H1 (cell line): ENCODE results near the gene PKD2. TPM values are rescaled to one million over a fixed set of nuclear protein-coding genes. Genes with fewer than 3 reads are reported as not detected.
A peak's percentile ranks its signal among the peaks of the same experiment; 100 is the strongest.

Source experiments
- CTCF ChIA-PET: fragments of 300-600 bp; sonication (Branson Sonifier 250); formaldehyde crosslinking; loops from one replicate; lab custom pipeline; 2021; ENCODE audit not compliant: partially characterized antibody; lab: Charles Lee
- POLR2A ChIA-PET: fragments of 300-600 bp; sonication (Branson Sonifier 250); formaldehyde crosslinking; loops from one replicate; lab custom pipeline; 2021; ENCODE audit warnings: inconsistent platforms; ENCODE audit not compliant: partially characterized antibody; lab: Charles Lee
- DNase-seq, 2 experiments: peaks; one replicate each; pipeline versions ENCODE4 v3.0.0 to v3.0.0-alpha.2; 2010 to 2022; ENCODE audit warnings: low spot score in 2 of 2, low read depth in 1 of 2, mixed read lengths in 1 of 2
- FAIRE-seq: peaks from 2 replicates; lab custom pipeline; 2011; peaks lifted over from hg19 to GRCh38; lab: Jason Lieb, UNC
- H2AFZ ChIP-seq: 2 replicates; pipeline ENCODE4 v1.8.1; 2012; ENCODE audit warnings: low read length, inconsistent platforms
- H2AK5ac ChIP-seq: 2 replicates; pipeline ENCODE4 v1.6.1; 2013; ENCODE audit warnings: low read depth, low read length
- H2BK120ac ChIP-seq: replicated peaks from 2 replicates; pipeline ENCODE3; 2013; ENCODE audit warnings: low read depth, low read length, inconsistent platforms
- H2BK12ac ChIP-seq: 2 replicates; pipeline ENCODE4 v1.6.1; 2013; ENCODE audit warnings: low read depth, low read length
- H2BK15ac ChIP-seq: 2 replicates; pipeline ENCODE4 v1.6.1; 2013; ENCODE audit warnings: low read length
- H2BK20ac ChIP-seq: 2 replicates; pipeline ENCODE4 v1.6.1; 2013; ENCODE audit warnings: low read length
- H2BK5ac ChIP-seq: 2 replicates; pipeline ENCODE4 v1.6.1; 2013; ENCODE audit warnings: low read depth, low read length
- H3K14ac ChIP-seq: 2 replicates; pipeline ENCODE4 v1.6.1; 2013; ENCODE audit warnings: inconsistent platforms; ENCODE audit not compliant: insufficient read length
- H3K18ac ChIP-seq: 2 replicates; pipeline ENCODE4 v1.6.1; 2013; ENCODE audit warnings: low read length; ENCODE audit errors: extremely low read depth
- H3K23ac ChIP-seq: 2 replicates; pipeline ENCODE4 v1.6.1; 2013; ENCODE audit warnings: inconsistent platforms; ENCODE audit not compliant: insufficient read length
- H3K23me2 ChIP-seq: 2 replicates; pipeline ENCODE4 v1.6.1; 2013; ENCODE audit warnings: low read depth, low read length
- H3K27ac ChIP-seq: 2 replicates; pipeline ENCODE4 v1.6.1; 2011; ENCODE audit warnings: low read depth, low read length, inconsistent platforms
- H3K27me3 ChIP-seq, 4 experiments: replicated peaks in 1 of 4; 1 replicate in 1 of 4; 2 replicates in 3 of 4; pipeline versions ENCODE4 v1.6.1 to v1.8.1; 2011 to 2013; ENCODE audit warnings: low read length in 3 of 4, mild to moderate bottlenecking in 3 of 4, inconsistent platforms in 2 of 4, mixed read lengths in 2 of 4, moderate library complexity in 1 of 4; ENCODE audit not compliant: control insufficient read depth in 3 of 4, insufficient read depth in 3 of 4; ENCODE audit errors: extremely low read depth in 1 of 4
- H3K36me3 ChIP-seq, 4 experiments: 2 replicates each; pipeline versions ENCODE4 v1.6.1 to v1.8.1; 2011 to 2013; ENCODE audit warnings: mild to moderate bottlenecking in 4 of 4, low read length in 3 of 4, moderate library complexity in 2 of 4, control low read depth in 1 of 4, inconsistent platforms in 1 of 4; ENCODE audit not compliant: insufficient read depth in 4 of 4, control insufficient read depth in 2 of 4
- H3K4ac ChIP-seq: replicated peaks from 2 replicates; pipeline ENCODE3; 2013; ENCODE audit warnings: low read length, low read depth, mixed read lengths, inconsistent platforms; ENCODE audit not compliant: insufficient read length
- H3K4me1 ChIP-seq, 4 experiments: replicated peaks in 1 of 4; 1 replicate in 1 of 4; 2 replicates in 3 of 4; pipeline versions ENCODE4 v1.6.1 to v1.8.1; 2011 to 2013; ENCODE audit warnings: low read length in 3 of 4, inconsistent platforms in 2 of 4, mixed read lengths in 1 of 4; ENCODE audit not compliant: insufficient read depth in 4 of 4, control insufficient read depth in 3 of 4
- H3K4me2 ChIP-seq, 2 experiments: 2 replicates each; pipeline versions ENCODE4 v1.6.1 to v1.8.1; 2011 to 2013; ENCODE audit warnings: low read depth in 2 of 2, low read length in 2 of 2, control low read depth in 1 of 2, inconsistent platforms in 1 of 2, mild to moderate bottlenecking in 1 of 2; ENCODE audit not compliant: insufficient read depth in 1 of 2
- H3K4me3 ChIP-seq, 4 experiments: fragments of 200-600, 300-600 bp in 1 of 4; sonication (generic), shearing (Covaris generic), sonication (Bioruptor Twin) in 1 of 4; 2 replicates each; pipeline versions ENCODE4 v1.5.1 to v1.8.1; 2011 to 2016; ENCODE audit warnings: low read length in 4 of 4, low read depth in 3 of 4, control low read depth in 2 of 4, inconsistent platforms in 2 of 4, mild to moderate bottlenecking in 2 of 4, mixed read lengths in 1 of 4, moderate library complexity in 1 of 4; ENCODE audit not compliant: insufficient read depth in 2 of 4; ENCODE audit errors: extremely low read depth in 1 of 4
- H3K56ac ChIP-seq: replicated peaks from 2 replicates; pipeline ENCODE3; 2013; ENCODE audit warnings: low read depth, mild to moderate bottlenecking, mixed read lengths, low read length, inconsistent platforms; ENCODE audit not compliant: insufficient read length
- H3K79me1 ChIP-seq: 2 replicates; pipeline ENCODE4 v1.6.1; 2013; ENCODE audit warnings: low read depth, low read length, control low read depth
- H3K79me2 ChIP-seq, 2 experiments: 2 replicates each; pipeline versions ENCODE4 v1.6.1 to v1.8.1; 2012 to 2013; ENCODE audit warnings: low read length in 2 of 2, mild to moderate bottlenecking in 2 of 2, inconsistent platforms in 1 of 2; ENCODE audit not compliant: insufficient read depth in 2 of 2, control insufficient read depth in 1 of 2
- H3K9ac ChIP-seq, 4 experiments: replicated peaks in 1 of 4; 1 replicate in 1 of 4; 2 replicates in 3 of 4; pipeline versions ENCODE4 v1.6.1 to v1.8.1; 2011 to 2013; ENCODE audit warnings: low read depth in 3 of 4, low read length in 3 of 4, control low read depth in 2 of 4, mild to moderate bottlenecking in 2 of 4, moderate library complexity in 2 of 4, inconsistent platforms in 1 of 4; ENCODE audit errors: extremely low read depth in 1 of 4
- H3K9me3 ChIP-seq, 2 experiments: 2 replicates each; pipeline versions ENCODE4 v1.6.1 to v1.8.1; 2012 to 2013; ENCODE audit warnings: mild to moderate bottlenecking in 2 of 2, moderate library complexity in 2 of 2, control low read depth in 1 of 2, inconsistent platforms in 1 of 2, low read depth in 1 of 2, low read length in 1 of 2, mixed read lengths in 1 of 2; ENCODE audit not compliant: insufficient read depth in 2 of 2
- H4K20me1 ChIP-seq, 2 experiments: replicated peaks in 1 of 2; 2 replicates each; pipeline versions ENCODE3 to v1.8.1; 2011 to 2013; ENCODE audit warnings: inconsistent platforms in 2 of 2, low read length in 2 of 2, mild to moderate bottlenecking in 1 of 2; ENCODE audit not compliant: insufficient read depth in 2 of 2, control insufficient read depth in 1 of 2
- H4K5ac ChIP-seq: 2 replicates; pipeline ENCODE4 v1.6.1; 2013; ENCODE audit warnings: low read length, low read depth, mixed read lengths, inconsistent platforms; ENCODE audit not compliant: insufficient read length
- H4K8ac ChIP-seq: 2 replicates; pipeline ENCODE4 v1.8.0; 2013; ENCODE audit warnings: mild to moderate bottlenecking, moderate library complexity, low read length, inconsistent platforms; ENCODE audit not compliant: insufficient read depth; ENCODE audit errors: extremely low read depth
- H4K91ac ChIP-seq: replicated peaks from 2 replicates; pipeline ENCODE3; 2013; ENCODE audit warnings: low read length, mixed read lengths, inconsistent platforms; ENCODE audit not compliant: insufficient read length
- BACH1 ChIP-seq: IDR thresholded peaks from 2 replicates; pipeline ENCODE4 v1.6.1; 2012; ENCODE audit warnings: low read length, improper control_type of control experiment
- BCL11A ChIP-seq, 2 experiments: IDR thresholded peaks; one replicate each; pipeline ENCODE4 v1.6.1; 2011; ENCODE audit warnings: low read depth in 2 of 2, low read length in 2 of 2, mild to moderate bottlenecking in 2 of 2
- CBX5 ChIP-seq: fragments of 300-800, 300-1000 bp; sonication (generic); IDR thresholded peaks from 2 replicates; pipeline ENCODE4 v1.7.1; 2016; ENCODE audit warnings: antibody characterized with exemption, low read length, low read depth
- CBX8 ChIP-seq: fragments of 300-800, 300-1000 bp; sonication (generic); IDR thresholded peaks from 2 replicates; pipeline ENCODE4 v1.7.1; 2016; ENCODE audit warnings: low read depth, low read length, borderline replicate concordance
- CTCF ChIP-seq, 3 experiments: IDR thresholded peaks; 1 replicate in 2 of 3; 2 replicates in 1 of 3; pipeline versions ENCODE4 v1.5.1 to v1.6.1; 2011; ENCODE audit warnings: low read length in 3 of 3, mild to moderate bottlenecking in 3 of 3, inconsistent platforms in 2 of 3, low read depth in 1 of 3, moderate library complexity in 1 of 3; ENCODE audit not compliant: insufficient read depth in 1 of 3; ENCODE audit errors: control extremely low read depth in 1 of 3
- EP300 ChIP-seq, 2 experiments: IDR thresholded peaks; 1 replicate in 1 of 2; 2 replicates in 1 of 2; pipeline ENCODE4 v1.6.1; 2011 to 2012; ENCODE audit warnings: low read depth in 2 of 2, low read length in 2 of 2, mild to moderate bottlenecking in 2 of 2, borderline replicate concordance in 1 of 2, inconsistent platforms in 1 of 2, moderate library complexity in 1 of 2
- JUND ChIP-seq: IDR thresholded peaks from 2 replicates; pipeline ENCODE4 v1.6.1; 2011; ENCODE audit warnings: mild to moderate bottlenecking, improper control_type of control experiment, low read length
- POU5F1 ChIP-seq: IDR thresholded peaks from 2 replicates; pipeline ENCODE4 v1.6.1; 2011; ENCODE audit warnings: low read depth, mild to moderate bottlenecking, low read length, moderate library complexity
- SP1 ChIP-seq: IDR thresholded peaks from 2 replicates; pipeline ENCODE4 v1.6.1; 2011; ENCODE audit warnings: low read depth, low read length
- SRF ChIP-seq: IDR thresholded peaks from 2 replicates; pipeline ENCODE4 v1.6.1; 2011; ENCODE audit warnings: mild to moderate bottlenecking, low read depth, low read length, moderate library complexity
- TAF1 ChIP-seq: IDR thresholded peaks from 2 replicates; pipeline ENCODE4 v1.6.1; 2011; ENCODE audit warnings: mild to moderate bottlenecking, low read depth, low read length
- ZNF274 ChIP-seq: IDR thresholded peaks from 2 replicates; pipeline ENCODE4 v1.7.0; 2012; ENCODE audit warnings: low read length, borderline replicate concordance; ENCODE audit errors: extremely low read depth
- WGBS, 2 experiments: shearing (Covaris generic) in 1 of 2; methylation state at CpG; one replicate each; pipeline versions ENCODE4 v1.1.6 to v1.1.7; 2013 to 2015; ENCODE audit warnings: low lambda C conversion rate in 2 of 2, mixed read lengths in 2 of 2, inconsistent platforms in 1 of 2, low coverage in 1 of 2, missing lambda C conversion rate in 1 of 2; ENCODE audit not compliant: insufficient replicate concordance in 2 of 2, insufficient coverage in 1 of 2, insufficient read length in 1 of 2; ENCODE audit errors: extremely low coverage in 1 of 2, missing lambda C conversion rate in 1 of 2; 5-methylcytosine and 5-hydroxymethylcytosine counted together
- polyA plus RNA-seq, 7 experiments: library from polyadenylated mRNA; depleted of rRNA in 3 of 7; stranded (reverse) in 5 of 7; unstranded in 2 of 7; fragments of >200 nt in 5 of 7; fragments of 200-250 nt in 2 of 7; gene quantifications; 1 replicate in 5 of 7; 2 replicates in 1 of 7; 4 replicates in 1 of 7; pipeline versions ENCODE4 v1.2.1 to v1.2.3, GENCODE V29; 2011 to 2013; ENCODE audit warnings: missing spikeins in 2 of 7, mixed read lengths in 2 of 7
- total RNA-seq: library from RNA; stranded (reverse); fragmentation: NEBNext Ultra II Directional; extraction: Animal tissue kit (Norgen Biotek cat#: 25700); gene quantifications from 2 replicates; pipeline ENCODE4 v1.2.1, GENCODE V29; 2021

Gene PKD2
- total and polyA plus RNA-seq, 2 of the 8 experiments (the other 6 are each of a cell fraction or from before 2014, with no cell fraction given): 16.0 to 32.0 TPM

GRCh38 chr4:88005946-88006345, 1.5 kb upstream of the PKD2 start:
- Histone ChIP-seq H4K20me1 (peaks cover 4 to 5% of the 10 kb centered on the region in 2 experiments), H3K36me3 (no peaks in the 10 kb centered on the region), H2BK120ac (no peak overlapping the region), H2BK15ac (no peak overlapping the region), H3K79me1 (peaks cover 2% of the 10 kb centered on the region; the same call in 1 of the 2 replicates), H3K4me1 (peaks cover 0 to 7% (median 6%) of the 10 kb centered on the region in 4 experiments; a peak in 5 of 7 replicates), H3K27me3 (peaks cover 0 to 4% (median 0%) of the 10 kb centered on the region in 4 experiments; a peak in 3 of 7 replicates), H3K23ac (no peak overlapping the region), H3K14ac (no peak overlapping the region), H2BK20ac (no peak overlapping the region), H2BK5ac (no peak overlapping the region), H2AFZ (no peak overlapping the region), H3K27ac (no peak overlapping the region), H3K23me2 (peaks cover 9% of the 10 kb centered on the region; the same call in 1 of the 2 replicates), H3K9ac (no peak overlapping the region), H2BK12ac (no peak overlapping the region), H3K79me2 (peaks cover 4 to 29% of the 10 kb centered on the region in 2 experiments; a peak in 3 of 4 replicates), H4K8ac (no peak overlapping the region), H3K56ac (no peak overlapping the region), H4K5ac (no peak overlapping the region), H3K9me3 (no peaks in the 10 kb centered on the region), H3K4me3 (no peak overlapping the region), H4K91ac (no peak overlapping the region), H2AK5ac (no peak overlapping the region), H3K4me2 (peak overlapping the region in 1 of 2 experiments; percentile 71; a peak in 1 of 4 replicates), H3K18ac (no peak overlapping the region), H3K4ac (no peak overlapping the region)
- DNase-seq (no peak), FAIRE-seq (no peak)
- 90% methylated on average over 10 of the region's 10 CpGs; no CpG with 5 or more reads in 1 of the 2 experiments for WGBS, 2 experiments
- ChIA-PET CTCF (interaction anchor here (0.6 to 0.9 kb wide), 2 partner anchors 20 to 95 kb away, joined by 3 read pairs; no protein-coding TSS in a partner anchor), POLR2A (interaction anchor here (0.8 to 1.4 kb wide), 3 partner anchors 8 to 19 kb away, joined by 3 read pairs; no protein-coding TSS in a partner anchor)
- no peak for TF ChIP-seq SP1
- no peak for TF ChIP-seq BACH1
- no peak for TF ChIP-seq SRF
- no peak for TF ChIP-seq ZNF274
- no peak for TF ChIP-seq JUND
- no peak for TF ChIP-seq POU5F1
- TF ChIP-seq CBX5: no peak
- TF ChIP-seq BCL11A (IDR thresholded peaks at IDR 0.05; ENCODE audit: low read depth in 2 of 2, low read length in 2 of 2): no peak
- TF ChIP-seq TAF1: no peak
- TF ChIP-seq CBX8: no peak
- TF ChIP-seq CTCF (IDR thresholded peaks at IDR 0.05; ENCODE audit: control extremely low read depth in 1 of 3, insufficient read depth in 1 of 3, low read depth in 1 of 3, low read length in 3 of 3): no peak
- TF ChIP-seq EP300 (IDR thresholded peaks at IDR 0.05; ENCODE audit: borderline replicate concordance in 1 of 2, low read depth in 2 of 2, low read length in 2 of 2): no peak
